Cardiac fibroblast (primary cell): ENCODE measurements around the gene RTN4RL1.

Experiments
- DNase-seq, 2 donors: peaks; one replicate each; pipeline versions ENCODE4 v3.0.0 to v3.0.0-alpha.2; 2010; ENCODE audit warnings: low read depth in 2 of 2
- H3K4me3 ChIP-seq, 2 donors: replicated peaks in 1 of 2; 1 replicate in 1 of 2; 2 replicates in 1 of 2; pipeline ENCODE4 v1.5.1; 2011; ENCODE audit warnings: low read depth in 2 of 2, low read length in 2 of 2, mild to moderate bottlenecking in 2 of 2, moderate library complexity in 1 of 2
- TF ChIP-seq, protein P1 (sequence below): IDR thresholded peaks from one replicate; pipeline ENCODE4 v1.5.1; 2011; ENCODE audit warnings: low read depth, mild to moderate bottlenecking, low read length, inconsistent platforms

RTN4RL1 gene

DNA sequence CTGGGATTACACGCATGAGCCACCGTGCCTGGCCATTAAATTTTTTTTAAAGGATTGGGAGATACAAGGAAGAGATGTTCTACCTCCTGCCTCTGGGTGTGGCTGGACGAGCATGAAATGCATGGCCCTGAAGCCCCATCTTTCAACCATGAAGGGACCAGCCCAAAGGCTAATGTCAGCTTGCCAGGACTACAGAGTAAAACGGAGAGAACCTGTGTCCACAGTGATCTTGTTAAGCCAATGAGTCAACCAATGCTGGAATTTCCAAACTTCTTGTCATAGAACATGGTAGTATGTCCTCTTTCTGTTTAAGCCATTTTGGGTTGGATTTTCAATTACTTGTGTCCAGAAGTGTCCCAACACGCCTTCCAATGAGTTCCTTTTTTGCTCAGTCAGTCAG, 71.3 kb downstream of the RTN4RL1 start:
- no peak for DNase-seq
- TF ChIP-seq, protein P1, sequence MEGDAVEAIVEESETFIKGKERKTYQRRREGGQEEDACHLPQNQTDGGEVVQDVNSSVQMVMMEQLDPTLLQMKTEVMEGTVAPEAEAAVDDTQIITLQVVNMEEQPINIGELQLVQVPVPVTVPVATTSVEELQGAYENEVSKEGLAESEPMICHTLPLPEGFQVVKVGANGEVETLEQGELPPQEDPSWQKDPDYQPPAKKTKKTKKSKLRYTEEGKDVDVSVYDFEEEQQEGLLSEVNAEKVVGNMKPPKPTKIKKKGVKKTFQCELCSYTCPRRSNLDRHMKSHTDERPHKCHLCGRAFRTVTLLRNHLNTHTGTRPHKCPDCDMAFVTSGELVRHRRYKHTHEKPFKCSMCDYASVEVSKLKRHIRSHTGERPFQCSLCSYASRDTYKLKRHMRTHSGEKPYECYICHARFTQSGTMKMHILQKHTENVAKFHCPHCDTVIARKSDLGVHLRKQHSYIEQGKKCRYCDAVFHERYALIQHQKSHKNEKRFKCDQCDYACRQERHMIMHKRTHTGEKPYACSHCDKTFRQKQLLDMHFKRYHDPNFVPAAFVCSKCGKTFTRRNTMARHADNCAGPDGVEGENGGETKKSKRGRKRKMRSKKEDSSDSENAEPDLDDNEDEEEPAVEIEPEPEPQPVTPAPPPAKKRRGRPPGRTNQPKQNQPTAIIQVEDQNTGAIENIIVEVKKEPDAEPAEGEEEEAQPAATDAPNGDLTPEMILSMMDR: no peak
- no peak overlapping the region for H3K4me3 ChIP-seq

DNA sequence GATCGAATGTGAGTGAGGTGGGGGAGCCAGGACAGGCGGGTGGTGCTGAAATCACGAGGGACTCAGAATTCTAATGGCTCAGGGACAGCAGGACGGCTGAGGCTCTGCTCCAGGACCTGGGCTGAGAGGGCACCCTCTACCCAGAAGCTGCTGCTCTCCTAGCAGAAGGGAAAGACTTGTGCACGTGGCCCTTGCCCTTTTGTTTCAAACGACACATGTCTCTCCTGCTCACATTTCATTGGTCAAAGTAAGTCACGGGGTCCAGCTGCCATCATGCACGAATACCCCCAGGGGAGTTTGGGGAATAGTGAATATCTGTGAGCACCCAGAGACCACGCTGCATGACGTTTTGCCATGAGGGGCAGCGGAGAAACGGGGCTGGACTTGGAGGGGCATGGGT, 73.2 kb downstream of the RTN4RL1 start:
- TF ChIP-seq, protein P1: no peak
- H3K4me3 ChIP-seq: no peak overlapping the region

DNA sequence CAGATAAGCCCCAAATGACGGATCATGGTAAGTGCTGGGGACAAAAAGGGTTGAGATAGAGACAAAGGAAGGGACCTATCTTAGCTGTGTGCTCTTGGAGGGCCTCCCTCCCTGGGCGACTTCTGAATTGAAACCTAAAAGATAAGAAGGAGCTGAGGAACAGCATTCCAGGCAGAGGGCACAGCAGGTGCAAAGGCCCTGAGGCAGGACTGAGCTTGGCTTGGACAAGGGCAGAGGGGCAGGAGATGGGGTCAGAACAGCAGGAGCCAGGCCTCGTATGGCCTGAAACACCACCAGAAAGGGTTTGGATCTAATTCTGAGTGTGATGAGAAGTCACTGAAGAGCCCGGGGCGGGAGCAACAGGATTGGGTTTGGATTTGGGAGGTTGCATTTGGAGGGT, 75.4 kb downstream of the RTN4RL1 start:
- no peak for DNase-seq
- TF ChIP-seq, protein P1: no peak
- H3K4me3 ChIP-seq: no peak overlapping the region

More for the DNA sequence above, 73.2 kb downstream of the RTN4RL1 start:
- no peak for DNase-seq

DNA sequence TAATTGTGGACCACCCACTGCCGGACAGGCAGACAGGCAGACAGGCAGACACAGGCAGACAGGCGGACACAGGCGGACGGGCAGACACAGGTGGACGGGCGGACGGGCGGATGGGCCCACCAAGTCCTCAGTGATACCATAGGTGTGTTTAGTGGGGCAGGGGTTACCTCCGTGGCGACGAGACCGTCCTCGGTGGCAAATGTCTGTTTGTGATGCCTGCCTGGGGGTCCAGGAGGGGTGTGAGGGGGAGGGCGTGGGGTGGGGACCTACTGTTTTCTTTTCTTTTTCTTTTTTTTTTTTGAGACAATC, 76.7 kb downstream of the RTN4RL1 start:
- TF ChIP-seq, protein P1: no peak
- H3K4me3 ChIP-seq: no peak overlapping the region
- no peak for DNase-seq

DNA sequence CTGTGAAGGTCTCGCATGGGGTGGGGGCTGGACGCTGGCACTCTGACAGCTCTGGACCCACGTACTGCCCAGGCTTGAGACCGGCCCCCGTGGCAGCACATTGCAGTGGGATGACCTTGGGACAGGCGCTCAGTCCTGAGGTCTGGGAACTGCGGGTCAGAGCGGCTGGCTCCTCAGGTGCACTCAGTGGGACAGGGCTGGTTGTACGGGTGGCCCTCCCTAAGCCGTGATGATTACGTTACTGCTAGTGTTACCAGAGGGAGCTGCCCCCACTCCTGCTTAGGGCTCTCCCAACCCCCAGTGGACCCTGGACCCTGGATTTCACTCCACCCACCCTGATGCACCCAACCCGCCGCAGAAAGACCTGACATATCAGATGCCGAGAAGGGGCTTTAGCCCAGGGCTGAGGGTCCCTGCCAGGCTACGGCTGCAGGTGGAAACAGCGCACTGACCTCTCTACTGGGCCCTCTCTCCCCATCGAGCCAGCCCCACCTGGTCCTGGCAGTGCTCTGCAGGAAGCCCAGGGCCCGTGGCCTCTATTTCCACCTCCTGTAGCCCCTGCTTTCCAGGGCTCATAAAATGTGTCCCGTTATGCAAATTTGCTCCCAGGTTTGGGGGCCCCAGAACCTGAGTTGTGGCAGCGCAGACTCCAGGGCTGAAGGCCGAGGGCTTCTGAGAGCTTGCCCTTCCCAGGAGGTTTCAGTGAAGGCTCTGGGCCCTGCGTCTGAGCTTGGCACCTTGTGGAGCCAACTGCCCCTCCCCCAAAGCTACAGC, 77.2 kb downstream of the RTN4RL1 start:
- DNase-seq: no peak
- TF ChIP-seq, protein P1: no peak
- no peak overlapping the region for H3K4me3 ChIP-seq

DNA sequence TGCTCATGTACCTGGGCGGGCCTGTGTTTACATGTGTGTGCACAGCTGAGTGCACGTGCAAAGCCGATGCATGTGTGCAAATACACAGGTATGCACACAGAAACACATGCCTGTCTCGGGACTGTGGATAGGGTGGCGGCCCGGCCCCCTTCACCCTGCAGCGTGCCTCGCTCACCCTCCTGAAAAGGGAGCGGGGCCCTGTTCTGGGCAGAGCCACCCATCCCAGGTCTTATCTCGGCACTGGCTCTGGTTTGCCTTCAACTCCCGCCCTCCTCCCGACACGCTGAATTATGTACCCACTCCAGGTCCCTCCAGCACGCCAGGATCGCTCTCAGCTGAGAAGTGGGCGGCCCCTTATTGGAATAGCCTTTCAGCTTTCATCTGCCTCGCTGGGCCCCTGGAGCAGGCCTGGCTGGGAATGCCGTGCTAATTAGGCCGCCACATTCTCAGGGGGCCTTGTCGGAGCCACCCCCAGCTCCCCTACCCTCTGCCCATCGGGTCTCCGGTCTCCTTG, 77.8 kb downstream of the RTN4RL1 start:
- TF ChIP-seq, protein P1: no peak
- DNase-seq: no peak
- no peak overlapping the region for H3K4me3 ChIP-seq
